Neural progenitor cell (in vitro differentiated cells): ENCODE measurements around the gene SCFD2. TPM values are rescaled to one million over a fixed set of nuclear protein-coding genes. Genes with fewer than 3 reads are reported as not detected.

Source experiments
- DNase-seq: peaks from one replicate; pipeline ENCODE4 v3.0.0-alpha.2; 2016; ENCODE audit warnings: low spot score
- H2AFZ ChIP-seq: fragments of 200-600 bp; sonication (generic); replicated peaks from 2 replicates; pipeline ENCODE4 v1.6.1; 2016; ENCODE audit warnings: antibody characterized with exemption
- H3F3A ChIP-seq: fragments of 200-600 bp; sonication (generic); 2 replicates; pipeline ENCODE4 v1.6.1; 2016; ENCODE audit warnings: antibody characterized with exemption, low read depth
- H3K27ac ChIP-seq: fragments of 200-600 bp; sonication (generic); 2 replicates; pipeline ENCODE4 v1.5.1; 2016; ENCODE audit warnings: mild to moderate bottlenecking
- H3K27me3 ChIP-seq: fragments of 200-600 bp; sonication (generic); 2 replicates; pipeline ENCODE4 v1.6.1; 2016; ENCODE audit warnings: mild to moderate bottlenecking, moderate library complexity
- H3K36me3 ChIP-seq: fragments of 200-600 bp; sonication (generic); 2 replicates; pipeline ENCODE4 v1.5.1; 2016
- H3K4me1 ChIP-seq: fragments of 200-600 bp; sonication (generic); 2 replicates; pipeline ENCODE4 v1.6.1; 2016; ENCODE audit warnings: mixed run types
- H3K4me2 ChIP-seq: fragments of 200-600 bp; sonication (generic); 2 replicates; pipeline ENCODE4 v1.6.1; 2016
- H3K4me3 ChIP-seq: fragments of 200-600 bp; sonication (generic); 2 replicates; pipeline ENCODE4 v1.5.1; 2016
- H3K79me2 ChIP-seq: fragments of 200-600 bp; sonication (generic); 2 replicates; pipeline ENCODE4 v1.6.1; 2016; ENCODE audit warnings: low read depth
- H3K9ac ChIP-seq: fragments of 200-600 bp; sonication (generic); 2 replicates; pipeline ENCODE4 v1.6.1; 2016
- H3K9me3 ChIP-seq: fragments of 200-600 bp; sonication (generic); 2 replicates; pipeline ENCODE4 v1.5.1; 2016; ENCODE audit warnings: low read depth
- H4K20me1 ChIP-seq: fragments of 200-600 bp; sonication (generic); 2 replicates; pipeline ENCODE4 v1.6.1; 2016; ENCODE audit warnings: low read depth
- H3K27ac Mint-ChIP-seq: 3 replicates; pipeline ENCODE4 v1.8.0; 2021; ENCODE audit warnings: mixed read lengths
- H3K27me3 Mint-ChIP-seq: 2 replicates; pipeline ENCODE4 v1.8.0; 2022; ENCODE audit warnings: low read depth, mild to moderate bottlenecking, inconsistent platforms, moderate library complexity, mixed read lengths; ENCODE audit not compliant: insufficient read depth
- H3K36me3 Mint-ChIP-seq: 3 replicates; pipeline ENCODE4 v1.8.0; 2021; ENCODE audit warnings: mixed read lengths
- H3K4me1 Mint-ChIP-seq: 3 replicates; pipeline ENCODE4 v1.8.0; 2021; ENCODE audit warnings: mixed read lengths
- H3K4me3 Mint-ChIP-seq: 3 replicates; pipeline ENCODE4 v1.8.0; 2021; ENCODE audit warnings: mild to moderate bottlenecking, moderate library complexity, mixed read lengths
- H3K9me3 Mint-ChIP-seq: 3 replicates; pipeline ENCODE4 v1.8.0; 2020; ENCODE audit warnings: mixed read lengths
- CTCF ChIP-seq: fragments of 200-600 bp; sonication (generic); IDR thresholded peaks from 2 replicates; pipeline ENCODE4 v1.5.1; 2017; ENCODE audit warnings: antibody characterized with exemption, mild to moderate bottlenecking
- EZH2 ChIP-seq: fragments of 200-600 bp; sonication (generic); IDR thresholded peaks from 2 replicates; pipeline ENCODE4 v1.6.1; 2017; ENCODE audit warnings: antibody characterized with exemption, mild to moderate bottlenecking, moderate library complexity
- EZH2phosphoT487 ChIP-seq: fragments of 200-600 bp; sonication (generic); IDR thresholded peaks from 2 replicates; pipeline ENCODE4 v1.6.1; 2017; ENCODE audit warnings: antibody characterized with exemption
- total RNA-seq: library from RNA; depleted of rRNA; stranded (reverse); fragments of >200 nt; gene quantifications from 2 replicates; pipeline ENCODE4 v1.2.3, GENCODE V29; 2015; ENCODE audit warnings: low replicate concordance

SCFD2 gene
- total RNA-seq, 1 donor from 2014 or later, result 4.8 TPM

- Histone ChIP-seq H3K79me2 (no peaks in the 10 kb centered on the region), H3K27me3 (no peaks in the 10 kb centered on the region), H3F3A (no peaks in the 10 kb centered on the region), H3K36me3 (no peaks in the 10 kb centered on the region), H3K4me2 (no peak overlapping the region), H3K9me3 (no peaks in the 10 kb centered on the region), H3K4me1 (no peaks in the 10 kb centered on the region), H2AFZ (no peak overlapping the region), H3K9ac (no peak overlapping the region), H3K4me3 (no peak overlapping the region), H3K27ac (no peak overlapping the region), H4K20me1 (no peaks in the 10 kb centered on the region)
- peaks cover 2% of the 10 kb centered on the region for H3K9me3 Mint-ChIP-seq
- H3K27me3 Mint-ChIP-seq, result peaks cover 2% of the 10 kb centered on the region
- no peaks in the 10 kb centered on the region for H3K36me3 Mint-ChIP-seq
- DNase-seq, result no peak
- TF ChIP-seq EZH2phosphoT487 (no peak), EZH2 (no peak), CTCF (no peak)
- no peak overlapping the region for H3K4me3 Mint-ChIP-seq
- no peak overlapping the region for H3K27ac Mint-ChIP-seq
- H3K4me1 Mint-ChIP-seq, result no peaks in the 10 kb centered on the region
Measured at GRCh38 chr4:53136954-53137353, 228.9 kb downstream of the SCFD2 start.

- Histone ChIP-seq H3K9ac (no peak overlapping the region), H3K4me3 (no peak overlapping the region), H3F3A (no peaks in the 10 kb centered on the region), H3K4me2 (no peak overlapping the region), H3K4me1 (no peaks in the 10 kb centered on the region), H3K36me3 (no peaks in the 10 kb centered on the region), H4K20me1 (no peaks in the 10 kb centered on the region), H3K79me2 (no peaks in the 10 kb centered on the region), H3K27me3 (no peaks in the 10 kb centered on the region), H2AFZ (no peak overlapping the region), H3K9me3 (no peaks in the 10 kb centered on the region), H3K27ac (no peak overlapping the region)
- Mint-ChIP-seq H3K4me1 (no peaks in the 10 kb centered on the region), H3K27ac (no peak overlapping the region), H3K9me3 (no peaks in the 10 kb centered on the region), H3K27me3 (no peaks in the 10 kb centered on the region), H3K4me3 (no peak overlapping the region), H3K36me3 (no peaks in the 10 kb centered on the region)
- TF ChIP-seq EZH2, result no peak
- no peak for TF ChIP-seq EZH2phosphoT487
- no peak for TF ChIP-seq CTCF
- no peak for DNase-seq
Measured at GRCh38 chr4:53132132-53132891, 233.5 kb downstream of the SCFD2 start.

GRCh38 chr4:53131562-53131925 is 234.3 kb downstream of the SCFD2 start:
- Histone ChIP-seq H3K27ac (no peak overlapping the region), H3K4me3 (no peak overlapping the region), H3F3A (no peaks in the 10 kb centered on the region), H3K27me3 (no peaks in the 10 kb centered on the region), H4K20me1 (no peaks in the 10 kb centered on the region), H3K9ac (no peak overlapping the region), H2AFZ (no peak overlapping the region), H3K4me2 (no peak overlapping the region), H3K79me2 (no peaks in the 10 kb centered on the region), H3K4me1 (no peaks in the 10 kb centered on the region), H3K36me3 (no peaks in the 10 kb centered on the region), H3K9me3 (no peaks in the 10 kb centered on the region)
- no peaks in the 10 kb centered on the region for H3K36me3 Mint-ChIP-seq
- H3K9me3 Mint-ChIP-seq, result no peaks in the 10 kb centered on the region
- no peak for TF ChIP-seq EZH2phosphoT487
- no peak for TF ChIP-seq CTCF
- H3K27ac Mint-ChIP-seq, result no peak overlapping the region
- no peaks in the 10 kb centered on the region for H3K27me3 Mint-ChIP-seq
- H3K4me3 Mint-ChIP-seq, result no peak overlapping the region
- no peak for DNase-seq
- no peaks in the 10 kb centered on the region for H3K4me1 Mint-ChIP-seq
